Activated naive CD4-positive, alpha-beta T cell treated with Interleukin-2 at 50 U/mL for 16 hours (primary cell): ENCODE measurements around the gene XKRX.

Source experiments
- DNase-seq: peaks from one replicate; pipeline ENCODE4 v3.0.0-alpha.2; 2020

The XKRX gene

DNA sequence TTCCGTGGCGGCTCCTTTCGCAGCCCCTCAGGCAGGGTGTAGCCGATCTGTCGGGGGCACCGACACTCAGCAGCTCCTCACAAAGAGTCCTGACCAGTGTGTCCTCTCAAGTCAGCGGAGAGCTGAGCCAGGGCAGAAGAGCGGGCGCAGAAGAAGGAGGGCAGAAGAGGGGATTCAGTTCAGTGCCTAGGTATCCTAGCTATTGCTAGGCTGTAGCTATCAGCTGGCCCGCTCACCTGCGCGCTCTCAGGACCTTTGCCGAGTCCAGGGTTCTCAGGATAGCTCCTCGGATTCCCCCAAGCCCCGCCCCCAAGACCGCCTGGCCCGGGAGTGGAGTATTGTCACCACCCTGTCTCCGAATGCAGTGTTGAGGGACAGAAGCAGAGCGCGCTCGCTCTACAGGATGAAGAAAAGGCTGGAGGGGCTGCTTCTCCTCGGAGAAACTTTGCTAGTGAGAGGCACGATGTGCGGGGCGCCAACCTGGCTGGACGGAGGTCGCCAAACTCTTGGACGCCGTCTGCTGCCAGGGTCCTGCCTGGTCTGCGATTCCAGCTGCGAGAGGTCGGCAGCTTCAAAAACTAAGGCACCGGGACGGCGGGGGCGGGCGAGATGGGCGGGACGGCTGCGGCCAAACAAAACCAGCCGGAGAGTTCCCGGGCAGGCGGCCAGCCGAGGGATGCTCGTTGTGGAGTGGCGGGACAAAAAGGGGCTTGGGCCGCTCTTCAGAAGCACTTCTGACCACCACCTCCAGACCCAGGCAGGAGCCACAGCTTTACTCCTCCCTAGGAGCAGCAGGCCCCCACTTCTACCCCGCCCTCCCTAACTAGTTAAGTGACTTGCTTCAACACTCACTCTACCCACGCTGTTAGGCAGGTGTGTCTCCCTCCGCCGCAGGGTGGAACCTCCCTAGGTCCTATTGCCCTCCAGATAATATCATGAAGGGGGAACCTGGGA, at the start of gene XKRX:
XKRX (minus strand) TSS at position 258 of the 954 bp plus-strand sequence. CDS start 613 bp downstream, outside the sequence.
- DNase-seq, result peak; percentile 33

- DNase-seq, result no peak
Measured at GRCh38 chrX:100976211-100976610, 47.5 kb upstream of the XKRX start.

DNA sequence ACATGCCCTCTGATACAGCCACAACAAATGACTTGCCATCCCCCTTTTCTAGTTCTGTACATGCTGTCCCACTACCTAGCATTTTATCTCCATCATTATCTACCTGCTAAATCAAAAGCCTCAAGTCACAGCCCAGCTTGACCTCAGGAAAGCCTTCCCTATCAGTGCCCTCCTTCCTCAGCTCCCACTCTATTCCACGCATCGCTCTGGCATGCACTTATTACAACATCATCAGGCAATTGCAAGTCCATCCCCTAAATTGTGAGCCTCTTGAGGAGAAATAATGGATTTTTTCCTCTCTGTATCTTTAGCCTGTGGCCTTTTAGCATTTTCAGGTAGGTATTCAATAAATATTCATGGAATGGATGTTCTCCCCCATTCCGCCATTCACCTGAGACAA, 46.5 kb upstream of the XKRX start:
- no peak for DNase-seq

DNA sequence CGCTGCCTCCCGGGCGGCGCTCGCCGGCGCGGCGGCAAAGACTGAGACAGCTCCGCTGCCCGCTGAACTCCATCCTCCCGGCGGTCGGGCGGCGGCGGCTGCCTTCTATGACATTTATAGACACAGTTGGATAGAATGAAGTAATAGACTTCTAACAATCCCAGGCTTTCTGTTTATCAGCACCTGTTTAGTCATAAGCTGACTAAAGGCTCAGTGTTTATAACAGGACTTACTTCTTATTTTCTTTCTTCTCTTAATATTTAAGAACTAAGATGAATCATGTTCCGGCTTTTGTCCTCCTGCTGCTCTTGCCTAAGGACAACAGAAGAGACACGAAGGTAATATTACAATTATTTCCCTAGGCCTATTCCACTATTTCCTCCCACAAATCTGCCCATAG, 44.7 kb upstream of the XKRX start:
- DNase-seq, result no peak

DNA sequence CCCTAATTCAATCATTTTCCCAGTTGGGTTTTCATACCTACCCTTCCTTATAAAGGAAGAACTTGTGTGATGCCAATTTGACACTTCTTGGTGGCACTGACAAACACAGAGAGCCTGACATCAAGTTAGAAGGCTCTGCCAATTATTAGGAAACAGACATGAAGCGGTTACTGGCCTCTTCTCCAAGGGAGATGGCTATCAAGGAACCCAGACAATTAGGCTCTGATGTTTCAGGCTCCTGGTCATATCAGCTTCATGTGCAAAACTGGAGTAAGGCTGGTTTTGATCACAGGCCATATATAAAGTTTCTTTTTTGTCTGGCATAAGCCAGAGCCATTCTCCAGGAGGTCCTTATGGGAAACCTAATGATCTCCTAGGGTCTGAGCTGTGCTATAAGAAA, 41.2 kb upstream of the XKRX start:
- no peak for DNase-seq

DNA sequence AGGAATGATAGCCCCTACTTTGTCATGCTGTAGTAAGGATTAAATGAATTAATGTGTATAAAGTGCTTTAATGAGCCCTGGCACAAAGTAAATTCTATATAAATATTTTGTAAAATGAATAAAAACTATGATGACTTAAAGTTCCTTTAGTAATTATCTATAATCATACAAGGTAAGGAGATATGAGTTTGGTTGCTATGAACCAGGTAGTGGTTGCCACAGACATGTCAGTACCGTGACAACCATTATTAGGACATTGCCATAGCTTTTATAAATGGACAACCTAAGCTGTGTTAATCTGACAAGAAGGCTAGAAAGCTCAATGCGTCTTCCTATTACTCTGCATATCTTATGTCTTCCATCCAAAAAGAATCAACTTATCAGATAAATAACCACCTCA, 40.7 kb upstream of the XKRX start, which contains the start of gene ARL13A:
ARL13A (plus strand) TSS at position 301 of the 400 bp plus-strand sequence. CDS start 3,982 bp downstream, outside the sequence.
- no peak for DNase-seq

- DNase-seq, result no peak
Measured at GRCh38 chrX:100964362-100964761, 35.6 kb upstream of the XKRX start.

- no peak for DNase-seq
Measured at GRCh38 chrX:100962811-100963210, 34.1 kb upstream of the XKRX start.

GRCh38 chrX:100948557-100948956, 19.8 kb upstream of the XKRX start:
- DNase-seq, result no peak

- no peak for DNase-seq
Measured at GRCh38 chrX:100946299-100946927, 17.7 kb upstream of the XKRX start.

DNA sequence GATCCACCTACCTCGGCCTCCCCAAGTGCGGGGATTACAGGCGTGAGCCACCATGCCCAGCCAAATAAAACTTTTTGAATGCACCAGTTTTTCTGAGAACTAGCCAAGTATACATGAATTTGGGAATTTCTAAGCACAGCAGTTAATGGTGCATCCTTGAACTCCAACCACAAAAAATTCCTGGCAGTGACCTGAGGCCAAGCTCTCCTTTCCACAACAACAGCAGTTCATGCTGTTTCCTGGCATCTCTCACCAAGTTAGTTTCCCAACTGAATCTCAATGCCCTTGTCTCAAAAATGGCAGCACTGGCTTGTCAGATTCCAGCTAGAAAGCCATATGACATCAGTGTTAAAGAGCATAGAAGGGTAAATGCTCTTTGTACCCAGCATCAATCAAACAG, 15.9 kb upstream of the XKRX start:
- no peak for DNase-seq

- DNase-seq, result no peak
Measured at GRCh38 chrX:100939333-100939732, 10.6 kb upstream of the XKRX start.

- no peak for DNase-seq
Measured at GRCh38 chrX:100935767-100936166, 7.0 kb upstream of the XKRX start.

DNA sequence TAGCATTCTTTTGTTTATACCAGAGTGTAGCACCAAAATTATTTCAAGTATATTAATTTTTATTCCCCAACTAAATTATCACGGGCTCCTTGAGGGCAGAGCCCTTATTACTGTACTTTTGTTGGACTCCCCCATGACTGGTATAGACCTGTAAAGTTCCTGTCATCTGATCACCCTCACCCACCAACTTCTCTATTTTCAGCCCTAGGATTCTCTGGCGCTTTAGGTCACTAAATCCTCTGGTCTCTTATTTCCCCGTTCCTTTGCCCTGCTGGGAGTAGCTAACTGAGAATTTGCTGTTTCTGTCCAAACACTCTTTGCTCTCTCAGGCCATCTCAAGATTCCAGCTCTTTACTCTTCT, 3.2 kb upstream of the XKRX start:
- no peak for DNase-seq

DNA sequence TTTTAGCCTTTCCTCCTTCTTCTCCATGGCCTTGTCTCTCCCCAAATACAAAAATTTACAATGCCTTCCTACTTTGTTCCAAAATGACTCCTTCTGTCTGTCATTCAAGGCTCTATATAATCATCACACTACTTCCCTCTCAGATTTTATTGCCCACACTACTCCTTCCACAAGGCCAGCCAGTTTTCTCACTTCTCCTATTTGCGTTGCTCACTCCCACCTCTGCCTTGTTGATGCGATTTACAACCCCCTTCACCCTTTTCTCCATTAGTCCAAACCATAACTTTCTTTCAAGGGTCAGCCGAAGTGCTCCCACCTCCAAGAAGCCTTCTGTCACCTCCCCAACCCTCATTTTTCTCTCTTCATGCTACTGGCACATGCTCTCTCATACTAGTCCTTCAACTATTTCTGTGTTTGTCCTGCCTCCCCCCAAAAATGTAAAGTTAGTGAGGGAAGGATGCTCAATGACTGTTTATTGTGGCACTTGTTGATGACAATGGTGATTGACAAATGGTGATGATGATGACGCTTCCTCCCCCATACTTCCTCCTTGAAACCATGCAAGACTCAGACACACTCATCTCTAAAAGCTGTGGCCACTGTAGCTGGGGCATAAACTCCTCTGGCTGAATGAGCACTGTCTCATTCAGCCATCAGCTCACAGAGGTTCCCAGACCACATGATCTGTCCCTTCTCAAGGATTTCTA, 2.7 kb upstream of the XKRX start:
- no peak for DNase-seq

DNA sequence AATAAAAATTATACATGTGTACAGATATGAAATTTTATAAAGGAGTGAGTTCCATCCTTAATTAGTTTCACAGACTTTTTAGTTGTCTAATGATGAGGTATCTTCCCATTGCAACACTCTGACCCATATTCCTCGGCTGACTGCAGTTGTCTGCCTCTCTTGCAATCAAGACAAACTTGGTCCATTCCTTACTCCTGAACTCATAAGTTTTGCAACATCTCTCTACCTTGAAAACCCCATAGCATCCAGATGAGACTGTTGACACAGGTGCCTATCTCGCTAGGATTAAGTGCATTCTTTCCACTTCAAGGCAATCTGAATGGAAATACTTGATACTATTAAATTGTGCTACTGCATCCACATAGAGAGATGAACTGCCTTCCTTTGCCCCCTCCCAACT, 2.3 kb downstream of the XKRX start:
- no peak for DNase-seq

DNA sequence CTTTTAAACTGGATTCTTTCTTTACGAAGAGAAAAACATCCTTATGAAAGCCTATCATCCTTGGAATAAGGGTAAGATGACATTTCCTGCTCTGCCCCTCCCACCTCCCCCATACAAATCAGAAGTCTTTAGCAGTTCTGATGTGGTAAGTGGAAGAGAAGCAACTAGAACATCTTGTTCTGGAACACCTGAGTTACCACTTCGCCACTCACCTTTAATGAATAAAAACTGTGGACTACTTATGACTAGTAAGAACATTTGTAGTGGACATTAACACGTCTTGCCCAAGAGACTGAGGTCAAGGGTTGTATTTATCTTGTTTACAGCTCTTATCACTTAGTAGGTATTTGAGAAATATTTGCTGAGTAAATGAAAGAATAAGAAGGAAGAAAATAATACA, 4.3 kb downstream of the XKRX start:
- DNase-seq, result no peak

GRCh38 chrX:100915562-100915961, 13.2 kb downstream of the XKRX start:
- DNase-seq, result no peak

GRCh38 chrX:100913111-100913510, 15.6 kb downstream of the XKRX start:
- DNase-seq, result no peak

DNA sequence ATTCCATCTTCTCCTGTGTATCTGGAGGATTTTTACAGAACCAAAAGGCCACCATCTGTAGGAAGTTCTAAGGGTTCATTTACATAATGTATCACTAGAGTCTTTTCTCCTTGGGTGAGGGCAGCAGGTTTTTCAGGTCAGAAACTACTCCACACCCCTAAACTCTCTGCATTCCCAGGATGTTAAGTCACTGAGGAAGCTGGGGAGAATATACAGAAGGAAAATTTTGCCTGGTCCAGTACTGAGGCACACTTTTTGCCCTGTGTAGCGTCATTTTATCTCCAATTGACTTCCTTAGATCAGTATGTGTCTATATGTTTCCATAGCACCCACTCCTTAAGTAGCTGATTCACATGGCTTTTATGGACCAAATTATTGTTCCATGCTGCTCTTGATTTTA, 17.0 kb downstream of the XKRX start:
- DNase-seq, result no peak

- no peak for DNase-seq
Measured at GRCh38 chrX:100905620-100906019, 23.1 kb downstream of the XKRX start.

- DNase-seq, result no peak
Measured at GRCh38 chrX:100904433-100904832, 24.3 kb downstream of the XKRX start.

GRCh38 chrX:100895365-100896075, 33.2 kb downstream of the XKRX start:
- DNase-seq, result no peak
